ENCODE data around the gene SLC22A12. TPM values are rescaled to one million over a fixed set of nuclear protein-coding genes. Genes with fewer than 3 reads are reported as not detected.

Gene SLC22A12
- total and polyA plus RNA-seq, 4 donors = not detected

GRCh38 chr11:64641596-64642417 lies 50.8 kb downstream of the SLC22A12 start:
- Histone ChIP-seq H3K36me3 (ENCODE audit: control insufficient read depth, insufficient read depth, low read length) (peaks cover 45% of the 10 kb centered on the region), H3K4me3 (ENCODE audit: low read depth, low read length) (peak overlapping the region; percentile 21), H3K9me3 (ENCODE audit: control insufficient read depth, insufficient read depth, low read length) (no peaks in the 10 kb centered on the region), H3K27me3 (ENCODE audit: control insufficient read depth, insufficient read depth, low read length) (peaks cover 5% of the 10 kb centered on the region), H3K27ac (ENCODE audit: low read depth, low read length) (no peak overlapping the region), H3K4me1 (ENCODE audit: control insufficient read depth, insufficient read depth, low read length) (peaks cover 72% of the 10 kb centered on the region)
- DNase-seq (ENCODE audit: low read depth in 4 of 6, low spot score in 6 of 6) = peak in 1 of 6 donors; percentile 49
- WGBS (ENCODE audit: insufficient coverage) = 28% methylated on average over 11 of the region's 11 CpGs

- WGBS (ENCODE audit: insufficient coverage) = under 1% methylated on average over 30 of the region's 30 CpGs
- Histone ChIP-seq H3K9me3 (ENCODE audit: control insufficient read depth, insufficient read depth, low read length) (no peaks in the 10 kb centered on the region), H3K4me3 (ENCODE audit: low read depth, low read length) (peak overlapping the region; percentile 21), H3K27ac (ENCODE audit: low read depth, low read length) (no peak overlapping the region), H3K4me1 (ENCODE audit: control insufficient read depth, insufficient read depth, low read length) (peaks cover 72% of the 10 kb centered on the region), H3K36me3 (ENCODE audit: control insufficient read depth, insufficient read depth, low read length) (peaks cover 44% of the 10 kb centered on the region), H3K27me3 (ENCODE audit: control insufficient read depth, insufficient read depth, low read length) (peaks cover 5% of the 10 kb centered on the region)
- DNase-seq (ENCODE audit: low read depth in 4 of 6, low spot score in 6 of 6) = peak in 1 of 6 donors; percentile 50
Observed at GRCh38 chr11:64642418-64642735, 51.4 kb downstream of the SLC22A12 start.

GRCh38 chr11:64642871-64643255 lies 51.8 kb downstream of the SLC22A12 start:
- Histone ChIP-seq H3K4me1 (ENCODE audit: control insufficient read depth, insufficient read depth, low read length) (peaks cover 69% of the 10 kb centered on the region), H3K27me3 (ENCODE audit: control insufficient read depth, insufficient read depth, low read length) (peaks cover 5% of the 10 kb centered on the region), H3K27ac (ENCODE audit: low read depth, low read length) (peak overlapping the region; percentile 69), H3K4me3 (ENCODE audit: low read depth, low read length) (peak overlapping the region; percentile 68), H3K36me3 (ENCODE audit: control insufficient read depth, insufficient read depth, low read length) (peaks cover 48% of the 10 kb centered on the region), H3K9me3 (ENCODE audit: control insufficient read depth, insufficient read depth, low read length) (no peaks in the 10 kb centered on the region)
- 0% methylated on average over 36 of the region's 36 CpGs for WGBS (ENCODE audit: insufficient coverage)
- no peak for DNase-seq (ENCODE audit: low read depth in 4 of 6, low spot score in 6 of 6)

- WGBS (ENCODE audit: insufficient coverage) = 0% methylated on average over 36 of the region's 53 CpGs
- Histone ChIP-seq H3K4me1 (ENCODE audit: control insufficient read depth, insufficient read depth, low read length) (peaks cover 69% of the 10 kb centered on the region), H3K36me3 (ENCODE audit: control insufficient read depth, insufficient read depth, low read length) (peaks cover 53% of the 10 kb centered on the region), H3K27me3 (ENCODE audit: control insufficient read depth, insufficient read depth, low read length) (peaks cover 5% of the 10 kb centered on the region), H3K27ac (ENCODE audit: low read depth, low read length) (peak overlapping the region; percentile 69), H3K4me3 (ENCODE audit: low read depth, low read length) (peak overlapping the region; percentile 68), H3K9me3 (ENCODE audit: control insufficient read depth, insufficient read depth, low read length) (no peaks in the 10 kb centered on the region)
- peak in 4 of 6 donors; percentile 55 to 95 (median 80) for DNase-seq (ENCODE audit: low read depth in 4 of 6, low spot score in 6 of 6)
Observed at GRCh38 chr11:64643256-64643881, 52.3 kb downstream of the SLC22A12 start.

GRCh38 chr11:64643920-64644646 lies 53.1 kb downstream of the SLC22A12 start:
- Histone ChIP-seq H3K27ac (ENCODE audit: low read depth, low read length) (no peak overlapping the region), H3K4me3 (ENCODE audit: low read depth, low read length) (no peak overlapping the region), H3K9me3 (ENCODE audit: control insufficient read depth, insufficient read depth, low read length) (no peaks in the 10 kb centered on the region), H3K36me3 (ENCODE audit: control insufficient read depth, insufficient read depth, low read length) (peaks cover 57% of the 10 kb centered on the region), H3K4me1 (ENCODE audit: control insufficient read depth, insufficient read depth, low read length) (peaks cover 65% of the 10 kb centered on the region), H3K27me3 (ENCODE audit: control insufficient read depth, insufficient read depth, low read length) (peaks cover 5% of the 10 kb centered on the region)
- 10% methylated on average over 19 of the region's 19 CpGs for WGBS (ENCODE audit: insufficient coverage)
- no peak for DNase-seq (ENCODE audit: low read depth in 4 of 6, low spot score in 6 of 6)

GRCh38 chr11:64644647-64645275 lies 53.7 kb downstream of the SLC22A12 start:
- peaks cover 65% of the 10 kb centered on the region for H3K4me1 ChIP-seq (ENCODE audit: control insufficient read depth, insufficient read depth, low read length)

GRCh38 chr11:64647019-64647779 lies 56.2 kb downstream of the SLC22A12 start:
- H3K4me3 ChIP-seq (ENCODE audit: low read depth, low read length) = no peak overlapping the region
- peaks cover 60% of the 10 kb centered on the region for H3K4me1 ChIP-seq (ENCODE audit: control insufficient read depth, insufficient read depth, low read length)
- H3K27ac ChIP-seq (ENCODE audit: low read depth, low read length) = no peak overlapping the region
- H3K9me3 ChIP-seq (ENCODE audit: control insufficient read depth, insufficient read depth, low read length) = no peaks in the 10 kb centered on the region
- WGBS (ENCODE audit: insufficient coverage) = 50% methylated on average over 6 of the region's 9 CpGs
- peaks cover 5% of the 10 kb centered on the region for H3K27me3 ChIP-seq (ENCODE audit: control insufficient read depth, insufficient read depth, low read length)
- H3K36me3 ChIP-seq (ENCODE audit: control insufficient read depth, insufficient read depth, low read length) = peaks cover 59% of the 10 kb centered on the region
- no peak for DNase-seq (ENCODE audit: low read depth in 4 of 6, low spot score in 6 of 6)

More at GRCh38 chr11:64644647-64645275, 53.7 kb downstream of the SLC22A12 start:
- peak in 2 of 6 donors; percentile 46 to 70 for DNase-seq (ENCODE audit: low read depth in 4 of 6, low spot score in 6 of 6)
- WGBS (ENCODE audit: insufficient coverage) = 15% methylated on average over 8 of the region's 11 CpGs
- Histone ChIP-seq H3K36me3 (ENCODE audit: control insufficient read depth, insufficient read depth, low read length) (peaks cover 54% of the 10 kb centered on the region), H3K4me3 (ENCODE audit: low read depth, low read length) (no peak overlapping the region), H3K9me3 (ENCODE audit: control insufficient read depth, insufficient read depth, low read length) (no peaks in the 10 kb centered on the region), H3K27ac (ENCODE audit: low read depth, low read length) (no peak overlapping the region), H3K27me3 (ENCODE audit: control insufficient read depth, insufficient read depth, low read length) (peaks cover 5% of the 10 kb centered on the region)

GRCh38 chr11:64648551-64648950 lies 57.5 kb downstream of the SLC22A12 start:
- 91% methylated on average over 9 of the region's 9 CpGs for WGBS (ENCODE audit: insufficient coverage)
- peaks cover 69% of the 10 kb centered on the region for H3K4me1 ChIP-seq (ENCODE audit: control insufficient read depth, insufficient read depth, low read length)
- peaks cover 5% of the 10 kb centered on the region for H3K27me3 ChIP-seq (ENCODE audit: control insufficient read depth, insufficient read depth, low read length)
- H3K36me3 ChIP-seq (ENCODE audit: control insufficient read depth, insufficient read depth, low read length) = peaks cover 59% of the 10 kb centered on the region
- no peak overlapping the region for H3K4me3 ChIP-seq (ENCODE audit: low read depth, low read length)
- H3K27ac ChIP-seq (ENCODE audit: low read depth, low read length) = no peak overlapping the region
- no peak for DNase-seq (ENCODE audit: low read depth in 4 of 6, low spot score in 6 of 6)
- H3K9me3 ChIP-seq (ENCODE audit: control insufficient read depth, insufficient read depth, low read length) = no peaks in the 10 kb centered on the region

- Histone ChIP-seq H3K36me3 (ENCODE audit: control insufficient read depth, insufficient read depth, low read length) (peaks cover 62% of the 10 kb centered on the region), H3K4me3 (ENCODE audit: low read depth, low read length) (no peak overlapping the region), H3K4me1 (ENCODE audit: control insufficient read depth, insufficient read depth, low read length) (peaks cover 68% of the 10 kb centered on the region), H3K27ac (ENCODE audit: low read depth, low read length) (no peak overlapping the region), H3K9me3 (ENCODE audit: control insufficient read depth, insufficient read depth, low read length) (no peaks in the 10 kb centered on the region), H3K27me3 (ENCODE audit: control insufficient read depth, insufficient read depth, low read length) (no peaks in the 10 kb centered on the region)
- 20% methylated on average over 6 of the region's 6 CpGs for WGBS (ENCODE audit: insufficient coverage)
- DNase-seq (ENCODE audit: low read depth in 4 of 6, low spot score in 6 of 6) = peak in 2 of 6 donors; percentile 56 to 60
Observed at GRCh38 chr11:64649291-64649697, 58.3 kb downstream of the SLC22A12 start.
